Esophagus squamous epithelium (tissue), 5 donors: ENCODE measurements around the gene PIK3CG. TPM values are rescaled to one million over a fixed set of nuclear protein-coding genes. Genes with fewer than 3 reads are reported as not detected.
A peak's percentile ranks its signal among the peaks of the same experiment; 100 is the strongest.

Experiments used
- DNase-seq: peaks from one replicate; lab custom pipeline; 2025; lab: John Stamatoyannopoulos, UW
- H3K27ac ChIP-seq, 4 donors: fragments of 200-600 bp; sonication (generic); one replicate each; pipeline ENCODE4 v1.5.1; 2016 to 2019; ENCODE audit warnings: mild to moderate bottlenecking in 1 of 4
- H3K27me3 ChIP-seq, 4 donors: fragments of 200-600 bp; sonication (generic); 1 replicate in 3 of 4; 2 replicates in 1 of 4; pipeline versions ENCODE4 v1.5.1 to v1.6.0; 2017 to 2021; ENCODE audit warnings: antibody characterized with exemption in 1 of 4
- H3K36me3 ChIP-seq, 3 donors: fragments of 200-600 bp; sonication (generic); one replicate each; pipeline ENCODE4 v1.5.1; 2016 to 2019
- H3K4me1 ChIP-seq, 3 donors: fragments of 200-600 bp; sonication (generic); one replicate each; pipeline ENCODE4 v1.5.1; 2017 to 2019
- H3K4me3 ChIP-seq, 4 donors: fragments of 200-600 bp; sonication (generic); 1 replicate in 3 of 4; 2 replicates in 1 of 4; pipeline ENCODE4 v1.5.1; 2016 to 2019; ENCODE audit warnings: mild to moderate bottlenecking in 2 of 4, moderate library complexity in 1 of 4
- H3K9me3 ChIP-seq, 3 donors: fragments of 200-600 bp; sonication (generic); one replicate each; pipeline ENCODE4 v1.5.1; 2016 to 2019
- CTCF ChIP-seq, 6 experiments: fragments of 450-650 bp in 4 of 6; fragments of 200-600 bp in 2 of 6; sonication (generic) in 2 of 6; IDR thresholded peaks; one replicate each; pipeline ENCODE4 v1.5.1; 2016 to 2019; ENCODE audit warnings: antibody characterized with exemption in 6 of 6, mild to moderate bottlenecking in 4 of 6, moderate library complexity in 4 of 6
- POLR2A ChIP-seq, 4 donors: fragments of 450-650 bp; IDR thresholded peaks; one replicate each; pipeline ENCODE4 v1.6.1; 2017; ENCODE audit warnings: antibody characterized with exemption in 4 of 4, mild to moderate bottlenecking in 4 of 4, moderate library complexity in 3 of 4
- WGBS, 2 donors: methylation state at CpG; one replicate each; pipeline ENCODE4 v1.1.5; 2018; 5-methylcytosine and 5-hydroxymethylcytosine counted together
- intact Hi-C: fragments of 100-400 bp; cut with DNase I; formaldehyde crosslinking; loops from one replicate; pipeline ENCODE4 v1.15.0; 2022
- total RNA-seq, 4 donors: library from RNA; depleted of rRNA; stranded (reverse); fragments of >200 nt; gene quantifications; one replicate each; pipeline ENCODE4 v1.1.0, GENCODE V29; 2016
- donor health status: DM: yes; HTN: yes; CAD: no.

PIK3CG gene
- total RNA-seq, 4 donors from 2014 or later: 1.3 to 6.1 (median 2.5) TPM

DNA sequence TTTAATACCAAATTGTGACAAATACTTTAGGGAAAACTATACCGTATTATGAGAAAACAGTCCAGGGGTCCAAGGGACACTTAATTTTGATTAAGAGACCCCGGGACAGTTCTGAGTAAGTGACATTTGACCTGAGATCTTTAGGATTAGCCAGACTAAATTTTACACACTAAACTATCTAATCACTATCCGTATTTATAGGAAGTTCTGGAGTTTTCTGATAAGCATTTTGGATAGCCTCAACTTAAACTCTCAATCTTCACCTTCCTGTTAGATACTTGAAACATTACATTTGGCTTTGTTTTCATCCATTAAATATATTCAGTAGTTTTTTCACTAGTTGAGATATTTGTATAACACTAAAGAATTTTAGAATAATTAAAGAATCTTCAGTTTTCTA lies 5.4 kb downstream of the PIK3CG start:
- Histone ChIP-seq H3K27me3 (no peaks in the 10 kb centered on the region), H3K27ac (no peak overlapping the region), H3K9me3 (no peaks in the 10 kb centered on the region), H3K4me1 (peaks cover 0 to 15% (median 0%) of the 10 kb centered on the region in 3 donors), H3K36me3 (peaks cover 0 to 11% (median 0%) of the 10 kb centered on the region in 3 donors), H3K4me3 (peak overlapping the region in 1 of 4 donors; percentile 13)
- no peak for DNase-seq
- TF ChIP-seq POLR2A (IDR thresholded peaks at IDR 0.05) (no peak), CTCF (IDR thresholded peaks at IDR 0.05) (no peak)
- intact Hi-C loops: no loop called here
- 57 to 73% methylated on average over 3 of the region's 3 CpGs for WGBS, 2 donors

DNA sequence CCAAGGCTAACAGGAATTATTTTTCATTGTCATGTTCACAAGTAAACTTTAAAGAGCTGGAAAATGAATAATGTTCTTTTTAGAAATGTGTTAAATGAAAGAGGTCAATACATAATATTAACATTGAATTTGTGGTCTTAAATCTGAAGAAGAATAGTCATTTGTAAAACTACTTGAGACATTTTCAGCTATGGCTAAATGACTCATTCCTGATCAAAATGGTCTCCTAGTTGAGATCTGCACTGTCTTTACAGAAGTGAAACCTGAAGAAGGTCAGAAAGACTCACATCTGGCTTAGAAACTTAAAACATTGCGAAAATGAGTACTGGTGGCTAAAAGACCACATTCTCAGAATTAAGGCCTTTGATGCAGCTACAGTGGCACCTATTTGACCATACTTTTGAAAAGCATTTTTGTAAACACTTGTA lies 5.9 kb downstream of the PIK3CG start:
- H3K27ac ChIP-seq: peak overlapping the region in 2 of 4 donors; percentile 4 to 29
- 43 to 65% methylated on average over 1 of the region's 1 CpG for WGBS, 2 donors
- H3K4me1 ChIP-seq: peaks cover 0 to 15% (median 0%) of the 10 kb centered on the region in 3 donors
- no peak for DNase-seq
- no peak overlapping the region for H3K4me3 ChIP-seq
- H3K27me3 ChIP-seq: no peaks in the 10 kb centered on the region
- H3K9me3 ChIP-seq: no peaks in the 10 kb centered on the region
- TF ChIP-seq CTCF (IDR thresholded peaks at IDR 0.05) (no peak), POLR2A (IDR thresholded peaks at IDR 0.05) (no peak)
- intact Hi-C loops: no loop called here
- peaks cover 0 to 11% (median 0%) of the 10 kb centered on the region in 3 donors for H3K36me3 ChIP-seq

- Histone ChIP-seq H3K4me1 (peaks cover 0 to 15% (median 0%) of the 10 kb centered on the region in 3 donors), H3K9me3 (no peaks in the 10 kb centered on the region), H3K4me3 (no peak overlapping the region), H3K27me3 (no peaks in the 10 kb centered on the region), H3K27ac (peak overlapping the region in 2 of 4 donors; percentile 4 to 42), H3K36me3 (peaks cover 0 to 11% (median 0%) of the 10 kb centered on the region in 3 donors)
- DNase-seq: no peak
- WGBS, 2 donors: 62 to 64% methylated on average over 6 of the region's 6 CpGs
- intact Hi-C loops: no loop called here
- no peak for TF ChIP-seq CTCF (IDR thresholded peaks at IDR 0.05)
- no peak for TF ChIP-seq POLR2A (IDR thresholded peaks at IDR 0.05)
Measured at GRCh38 chr7:106871793-106872571, 6.9 kb downstream of the PIK3CG start.

DNA sequence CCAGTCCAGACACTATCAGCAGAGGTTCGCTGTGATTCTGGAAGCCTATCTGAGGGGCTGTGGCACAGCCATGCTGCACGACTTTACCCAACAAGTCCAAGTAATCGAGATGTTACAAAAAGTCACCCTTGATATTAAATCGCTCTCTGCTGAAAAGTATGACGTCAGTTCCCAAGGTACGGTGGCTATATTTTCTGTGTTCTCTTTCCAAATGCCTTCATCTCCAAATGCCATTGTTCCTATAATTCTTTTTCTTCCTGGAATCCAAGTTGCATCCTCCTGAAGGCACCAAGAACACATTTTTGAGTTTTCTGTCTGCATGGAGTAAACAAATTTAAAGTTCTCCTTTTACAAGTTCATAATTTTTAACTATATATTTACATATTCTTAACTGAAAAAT lies 7.7 kb downstream of the PIK3CG start:
- WGBS, 2 donors: 88% methylated on average over 6 of the region's 6 CpGs
- intact Hi-C loops: no loop called here
- Histone ChIP-seq H3K27ac (no peak overlapping the region), H3K4me1 (peaks cover 0 to 15% (median 0%) of the 10 kb centered on the region in 3 donors), H3K4me3 (no peak overlapping the region), H3K27me3 (no peaks in the 10 kb centered on the region), H3K36me3 (peaks cover 0 to 7% (median 0%) of the 10 kb centered on the region in 3 donors), H3K9me3 (no peaks in the 10 kb centered on the region)
- TF ChIP-seq CTCF (IDR thresholded peaks at IDR 0.05) (no peak), POLR2A (IDR thresholded peaks at IDR 0.05) (no peak)
- no peak for DNase-seq

DNA sequence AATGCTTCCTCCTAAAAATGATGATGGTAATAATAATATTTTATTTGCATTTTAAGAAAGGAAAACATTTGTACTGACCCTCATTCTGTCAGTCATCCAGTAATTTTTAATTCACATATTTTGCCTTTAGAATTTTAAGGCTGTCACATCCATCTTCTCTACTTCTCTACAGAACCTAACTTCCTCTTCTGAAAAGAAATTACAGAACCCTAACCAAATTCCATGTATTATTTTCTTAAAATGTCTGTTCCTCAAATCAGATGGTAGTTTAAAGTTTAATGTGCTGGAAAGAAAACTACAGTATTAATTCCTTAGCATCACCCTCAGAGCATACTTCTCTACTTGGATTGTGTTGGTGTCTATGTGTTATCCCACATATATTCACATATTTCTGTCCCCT lies 9.0 kb downstream of the PIK3CG start:
- intact Hi-C loops: no loop called here
- H3K27ac ChIP-seq: no peak overlapping the region
- H3K27me3 ChIP-seq: no peaks in the 10 kb centered on the region
- H3K9me3 ChIP-seq: no peaks in the 10 kb centered on the region
- TF ChIP-seq POLR2A (IDR thresholded peaks at IDR 0.05): no peak
- no peak for TF ChIP-seq CTCF (IDR thresholded peaks at IDR 0.05)
- DNase-seq: no peak
- H3K36me3 ChIP-seq: no peaks in the 10 kb centered on the region
- H3K4me1 ChIP-seq: peaks cover 0 to 11% (median 0%) of the 10 kb centered on the region in 3 donors
- no peak overlapping the region for H3K4me3 ChIP-seq
